B cell (primary cell): ENCODE measurements around the gene NTMT1. TPM values are rescaled to one million over a fixed set of nuclear protein-coding genes. Genes with fewer than 3 reads are reported as not detected.

Experiments used
- ATAC-seq: fragments of 200-7000 bp; cut with Tn5 transposase; one replicate; pipeline ENCODE4 v1.10.0; 2021; ENCODE audit warnings: low read depth, mild to moderate bottlenecking, moderate number of reproducible peaks, moderate library complexity
- CTCF ChIA-PET: fragments of 350-600 bp; sonication (Branson Sonifier 250); formaldehyde crosslinking; loops from one replicate; lab custom pipeline; 2021; ENCODE audit warnings: antibody characterized with exemption, inconsistent platforms; lab: Charles Lee
- POLR2A ChIA-PET: fragments of 350-600 bp; sonication (Branson Sonifier 250); formaldehyde crosslinking; loops from one replicate; lab custom pipeline; 2021; ENCODE audit warnings: antibody characterized with exemption; lab: Charles Lee
- DNase-seq: peaks from one replicate; pipeline ENCODE4 v3.0.0; 2013
- H2AFZ ChIP-seq: 2 replicates; pipeline ENCODE4 v1.6.1; 2012; ENCODE audit warnings: mild to moderate bottlenecking, low read depth, low read length; ENCODE audit not compliant: insufficient read depth, poor library complexity, severe bottlenecking
- H3K27ac ChIP-seq, 2 donors: 1 replicate in 1 of 2; 2 replicates in 1 of 2; pipeline ENCODE4 v1.5.1; 2012 to 2013; ENCODE audit warnings: low read length in 2 of 2, mild to moderate bottlenecking in 2 of 2, moderate library complexity in 1 of 2
- H3K27me3 ChIP-seq, 4 experiments: fragments of 200-600 bp in 1 of 4; sonication (generic) in 1 of 4; replicated peaks in 1 of 4; 1 replicate in 2 of 4; 2 replicates in 2 of 4; pipeline versions ENCODE4 v1.6.1 to v1.7.0; 2013 to 2016; ENCODE audit warnings: low read length in 3 of 4, mild to moderate bottlenecking in 2 of 4, mixed read lengths in 1 of 4, moderate library complexity in 1 of 4; ENCODE audit not compliant: insufficient read depth in 4 of 4, control insufficient read depth in 3 of 4; ENCODE audit errors: control extremely low read depth in 1 of 4
- H3K36me3 ChIP-seq, 2 experiments: replicated peaks in 1 of 2; 1 replicate in 1 of 2; 2 replicates in 1 of 2; pipeline versions ENCODE4 v1.6.1 to v1.7.1; 2013; ENCODE audit warnings: low read length in 1 of 2; ENCODE audit not compliant: insufficient read depth in 2 of 2, control insufficient read depth in 1 of 2; ENCODE audit errors: control extremely low read depth in 1 of 2, extremely low read depth in 1 of 2
- H3K4me1 ChIP-seq, 2 donors: fragments of 200-600 bp in 1 of 2; sonication (generic) in 1 of 2; 1 replicate in 1 of 2; 2 replicates in 1 of 2; pipeline versions ENCODE4 v1.5.1 to v1.6.1; 2013 to 2017; ENCODE audit warnings: low read length in 2 of 2; ENCODE audit not compliant: control insufficient read depth in 2 of 2, insufficient read depth in 2 of 2
- H3K4me2 ChIP-seq: replicated peaks from 2 replicates; pipeline ENCODE3; 2012; ENCODE audit warnings: mild to moderate bottlenecking, low read depth, low read length; ENCODE audit not compliant: poor library complexity, severe bottlenecking
- H3K4me3 ChIP-seq, 5 experiments: fragments of 200-600 bp in 1 of 5; sonication (generic) in 1 of 5; 1 replicate in 3 of 5; 2 replicates in 2 of 5; pipeline versions ENCODE4 v1.5.1 to v1.7.0; 2011 to 2016; ENCODE audit warnings: low read length in 4 of 5, mild to moderate bottlenecking in 4 of 5, low read depth in 2 of 5, control low read depth in 1 of 5, moderate library complexity in 1 of 5; ENCODE audit not compliant: insufficient read depth in 1 of 5; ENCODE audit errors: control extremely low read depth in 1 of 5, extremely low read depth in 1 of 5
- H3K79me2 ChIP-seq: fragments of 200-600 bp; sonication (generic); one replicate; pipeline ENCODE4 v1.6.0; 2016; ENCODE audit warnings: low read length; ENCODE audit not compliant: control insufficient read depth, insufficient read depth
- H3K9ac ChIP-seq: fragments of 200-600 bp; sonication (generic); 2 replicates; pipeline ENCODE4 v1.6.1; 2017; ENCODE audit warnings: mild to moderate bottlenecking, low read length, moderate library complexity
- H3K9me3 ChIP-seq, 3 donors: one replicate each; pipeline versions ENCODE4 v1.6.1 to v1.7.1; 2013; ENCODE audit warnings: low read length in 2 of 3; ENCODE audit not compliant: control insufficient read depth in 2 of 3, insufficient read depth in 1 of 3; ENCODE audit errors: control extremely low read depth in 1 of 3
- H4K20me1 ChIP-seq: 2 replicates; pipeline ENCODE4 v1.6.0; 2012; ENCODE audit warnings: mild to moderate bottlenecking, low read length; ENCODE audit not compliant: insufficient read depth, control insufficient read depth, poor library complexity, severe bottlenecking
- H3K27ac Mint-ChIP-seq: one replicate; pipeline ENCODE4 v1.8.0; 2021; ENCODE audit warnings: mixed read lengths
- H3K27me3 Mint-ChIP-seq: one replicate; pipeline ENCODE4 v1.8.0; 2021; ENCODE audit warnings: mixed read lengths
- H3K4me1 Mint-ChIP-seq: one replicate; pipeline ENCODE4 v1.8.0; 2021; ENCODE audit warnings: mixed read lengths
- H3K4me3 Mint-ChIP-seq: one replicate; pipeline ENCODE4 v1.8.0; 2021; ENCODE audit warnings: mixed read lengths
- H3K9me3 Mint-ChIP-seq: one replicate; pipeline ENCODE4 v1.8.0; 2022; ENCODE audit warnings: mixed read lengths; ENCODE audit not compliant: insufficient read depth
- EZH2 ChIP-seq: IDR thresholded peaks from 2 replicates; pipeline ENCODE4 v1.6.1; 2012; ENCODE audit warnings: borderline replicate concordance, low read depth, mild to moderate bottlenecking, moderate library complexity, low read length; ENCODE audit not compliant: insufficient read depth, poor library complexity, severe bottlenecking
- WGBS: methylation state at CpG from one replicate; pipeline ENCODE4 v1.1.5; 2013; ENCODE audit warnings: missing lambda C conversion rate; ENCODE audit not compliant: insufficient coverage; 5-methylcytosine and 5-hydroxymethylcytosine counted together
- intact Hi-C: fragments of 100-400 bp; cut with micrococcal nuclease; formaldehyde crosslinking; loops from one replicate; pipeline ENCODE4 v1.10.0; 2022
- polyA plus RNA-seq: library from polyadenylated mRNA; depleted of rRNA; stranded (reverse); fragments of >200 nt; gene quantifications from 2 replicates; pipeline ENCODE4 v1.2.3, GENCODE V29; 2012
- total RNA-seq, 2 donors: library from RNA; stranded (reverse); fragments of 120-200 nt in 1 of 2; gene quantifications; 1 replicate in 1 of 2; 2 replicates in 1 of 2; pipeline versions ENCODE4 v1.2.3 to v1.2.4, GENCODE V29; 2013 to 2022
- TF ChIP-seq, protein P1 (sequence below): fragments of 200-600 bp; IDR thresholded peaks from one replicate; pipeline ENCODE4 v1.8.0; 2022; ENCODE audit warnings: antibody characterized with exemption, mild to moderate bottlenecking

NTMT1 gene
- total and polyA plus RNA-seq, 2 donors (not counting 1 experiment from before 2014, with no cell fraction given) = 21.8 to 35.3 TPM

DNA sequence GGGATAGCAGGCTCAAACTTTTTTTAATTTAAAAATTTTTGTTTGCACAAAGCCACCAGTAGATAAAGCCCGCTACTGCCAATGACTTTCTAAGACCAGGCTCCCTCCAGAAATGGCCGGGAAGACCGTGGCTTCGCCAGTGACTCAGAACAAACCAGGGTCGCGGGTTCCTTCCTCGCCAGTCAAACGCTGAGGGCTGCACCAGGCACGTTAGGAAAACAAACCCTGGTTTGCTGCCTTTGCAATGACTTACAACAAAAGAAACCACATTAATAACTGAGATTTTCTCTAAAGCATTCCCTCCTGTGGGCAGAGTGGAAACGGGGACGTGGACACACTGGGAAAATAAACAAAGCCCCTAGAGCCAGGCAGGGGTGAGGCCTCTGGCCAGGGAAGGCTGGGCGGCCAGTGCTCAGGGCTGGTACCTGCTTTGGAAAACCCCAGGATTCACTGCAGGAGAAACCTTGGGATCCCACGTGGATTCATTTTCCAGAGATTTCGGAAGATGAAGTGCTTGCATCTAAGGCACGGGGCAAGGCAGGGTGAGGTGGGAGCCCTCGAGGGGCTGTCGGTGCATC is 43.3 kb downstream of the NTMT1 start:
- Mint-ChIP-seq H3K27me3 (peaks cover 18% of the 10 kb centered on the region), H3K9me3 (no peaks in the 10 kb centered on the region), H3K4me1 (peaks cover 7% of the 10 kb centered on the region), H3K4me3 (no peak overlapping the region), H3K27ac (no peak overlapping the region)
- POLR2A ChIA-PET = no interaction called here
- Histone ChIP-seq H3K79me2 (no peaks in the 10 kb centered on the region), H3K4me2 (no peak overlapping the region), H3K9ac (no peak overlapping the region), H3K4me3 (no peak overlapping the region), H3K27ac (no peak overlapping the region), H3K36me3 (no peaks in the 10 kb centered on the region), H3K9me3 (no peaks in the 10 kb centered on the region), H2AFZ (no peak overlapping the region), H4K20me1 (no peaks in the 10 kb centered on the region), H3K4me1 (peaks cover 8 to 9% of the 10 kb centered on the region in 2 donors), H3K27me3 (peaks cover 0 to 25% (median 5%) of the 10 kb centered on the region in 4 experiments)
- no peak for TF ChIP-seq EZH2
- TF ChIP-seq, protein P1, sequence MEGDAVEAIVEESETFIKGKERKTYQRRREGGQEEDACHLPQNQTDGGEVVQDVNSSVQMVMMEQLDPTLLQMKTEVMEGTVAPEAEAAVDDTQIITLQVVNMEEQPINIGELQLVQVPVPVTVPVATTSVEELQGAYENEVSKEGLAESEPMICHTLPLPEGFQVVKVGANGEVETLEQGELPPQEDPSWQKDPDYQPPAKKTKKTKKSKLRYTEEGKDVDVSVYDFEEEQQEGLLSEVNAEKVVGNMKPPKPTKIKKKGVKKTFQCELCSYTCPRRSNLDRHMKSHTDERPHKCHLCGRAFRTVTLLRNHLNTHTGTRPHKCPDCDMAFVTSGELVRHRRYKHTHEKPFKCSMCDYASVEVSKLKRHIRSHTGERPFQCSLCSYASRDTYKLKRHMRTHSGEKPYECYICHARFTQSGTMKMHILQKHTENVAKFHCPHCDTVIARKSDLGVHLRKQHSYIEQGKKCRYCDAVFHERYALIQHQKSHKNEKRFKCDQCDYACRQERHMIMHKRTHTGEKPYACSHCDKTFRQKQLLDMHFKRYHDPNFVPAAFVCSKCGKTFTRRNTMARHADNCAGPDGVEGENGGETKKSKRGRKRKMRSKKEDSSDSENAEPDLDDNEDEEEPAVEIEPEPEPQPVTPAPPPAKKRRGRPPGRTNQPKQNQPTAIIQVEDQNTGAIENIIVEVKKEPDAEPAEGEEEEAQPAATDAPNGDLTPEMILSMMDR = no peak
- no peak for DNase-seq
- intact Hi-C loops = no loop called here
- ATAC-seq = no peak
- WGBS = 53% methylated on average over 17 of the region's 17 CpGs
- CTCF ChIA-PET = no interaction called here

GRCh38 chr9:129669946-129670345 is 44.0 kb downstream of the NTMT1 start:
- peaks cover 0 to 20% (median 3%) of the 10 kb centered on the region in 4 experiments for H3K27me3 ChIP-seq
- no peak overlapping the region for H3K27ac ChIP-seq
- no peak overlapping the region for H3K27ac Mint-ChIP-seq
- peaks cover 6% of the 10 kb centered on the region in 2 donors for H3K4me1 ChIP-seq
- H3K4me3 ChIP-seq = no peak overlapping the region
- no peak overlapping the region for H2AFZ ChIP-seq
- 91% methylated on average over 11 of the region's 13 CpGs for WGBS
- H3K4me2 ChIP-seq = no peak overlapping the region
- H3K4me1 Mint-ChIP-seq = peaks cover 4% of the 10 kb centered on the region
- peaks cover 11% of the 10 kb centered on the region for H3K27me3 Mint-ChIP-seq
- no peak overlapping the region for H3K4me3 Mint-ChIP-seq
- H3K36me3 ChIP-seq = no peaks in the 10 kb centered on the region
- no peaks in the 10 kb centered on the region for H3K79me2 ChIP-seq
- ChIA-PET POLR2A (no interaction called here), CTCF (no interaction called here)
- no peaks in the 10 kb centered on the region for H4K20me1 ChIP-seq
- ATAC-seq (no peak), DNase-seq (no peak)
- TF ChIP-seq EZH2 = no peak
- TF ChIP-seq, protein P1 = no peak
- H3K9ac ChIP-seq = no peak overlapping the region
- H3K9me3 ChIP-seq = no peaks in the 10 kb centered on the region
- no peaks in the 10 kb centered on the region for H3K9me3 Mint-ChIP-seq
- intact Hi-C loops = no loop called here
